Gastrocnemius medialis (tissue), 4 donors: ENCODE measurements around the gene HPCAL1.

Experiments used
- POLR2A ChIP-seq, 2 donors: fragments of 450-650 bp; IDR thresholded peaks; one replicate each; pipeline ENCODE4 v1.6.1; 2017; ENCODE audit warnings: antibody characterized with exemption in 2 of 2, mild to moderate bottlenecking in 2 of 2, moderate library complexity in 2 of 2
- TF ChIP-seq, protein P1 (sequence below), 5 experiments: fragments of 450-650 bp in 3 of 5; fragments of 200-600 bp in 2 of 5; sonication (generic) in 2 of 5; IDR thresholded peaks in 4 of 5; conservative IDR thresholded peaks in 1 of 5; 1 replicate in 4 of 5; 2 replicates in 1 of 5; pipeline ENCODE4 v1.5.1; 2016 to 2019; ENCODE audit warnings: antibody characterized with exemption in 5 of 5, mild to moderate bottlenecking in 3 of 5, moderate library complexity in 3 of 5

DNA sequence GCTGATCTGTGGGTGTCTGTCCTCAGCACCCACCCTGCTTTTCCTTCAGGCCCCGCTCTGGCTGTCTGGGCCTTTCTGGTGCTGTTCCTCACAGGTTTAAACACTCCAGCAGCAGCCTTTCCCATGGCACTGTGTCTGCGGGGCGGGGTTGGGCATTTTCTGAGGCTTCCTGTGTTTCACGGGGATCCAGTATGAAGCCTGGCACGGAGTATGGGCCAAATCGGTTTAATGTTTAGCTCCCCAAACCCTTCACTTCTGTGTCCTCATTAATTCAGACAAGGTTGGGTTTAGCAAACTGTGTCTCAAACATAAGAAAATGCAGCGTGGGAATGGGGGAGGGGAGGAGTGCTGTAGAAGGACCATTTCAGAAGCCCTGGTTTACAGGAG is 44.9 kb downstream of the HPCAL1 start:
- no peak for TF ChIP-seq POLR2A (IDR thresholded peaks at IDR 0.05)
- TF ChIP-seq, protein P1, sequence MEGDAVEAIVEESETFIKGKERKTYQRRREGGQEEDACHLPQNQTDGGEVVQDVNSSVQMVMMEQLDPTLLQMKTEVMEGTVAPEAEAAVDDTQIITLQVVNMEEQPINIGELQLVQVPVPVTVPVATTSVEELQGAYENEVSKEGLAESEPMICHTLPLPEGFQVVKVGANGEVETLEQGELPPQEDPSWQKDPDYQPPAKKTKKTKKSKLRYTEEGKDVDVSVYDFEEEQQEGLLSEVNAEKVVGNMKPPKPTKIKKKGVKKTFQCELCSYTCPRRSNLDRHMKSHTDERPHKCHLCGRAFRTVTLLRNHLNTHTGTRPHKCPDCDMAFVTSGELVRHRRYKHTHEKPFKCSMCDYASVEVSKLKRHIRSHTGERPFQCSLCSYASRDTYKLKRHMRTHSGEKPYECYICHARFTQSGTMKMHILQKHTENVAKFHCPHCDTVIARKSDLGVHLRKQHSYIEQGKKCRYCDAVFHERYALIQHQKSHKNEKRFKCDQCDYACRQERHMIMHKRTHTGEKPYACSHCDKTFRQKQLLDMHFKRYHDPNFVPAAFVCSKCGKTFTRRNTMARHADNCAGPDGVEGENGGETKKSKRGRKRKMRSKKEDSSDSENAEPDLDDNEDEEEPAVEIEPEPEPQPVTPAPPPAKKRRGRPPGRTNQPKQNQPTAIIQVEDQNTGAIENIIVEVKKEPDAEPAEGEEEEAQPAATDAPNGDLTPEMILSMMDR (IDR thresholded peaks at IDR 0.05 in 4 of 5, conservative IDR thresholded peaks at IDR 0.05 in 1 of 5): no peak
